HG02885 (cell line): ENCODE measurements around the gene PIGH.
A peak's percentile ranks its signal among the peaks of the same experiment; 100 is the strongest.
"Not testable (repeated sequence)": the region's sequence is repeated elsewhere in the genome, so short reads cannot be mapped to it uniquely, and the experiment has no call there.

ENCODE experiments used
- ATAC-seq: cut with Tn5 transposase; IDR thresholded peaks from one replicate; pipeline ENCODE4 v1.9.1; 2021; ENCODE audit warnings: mild to moderate bottlenecking; ENCODE audit not compliant: unreplicated experiment, poor library complexity

PIGH gene, protein sequence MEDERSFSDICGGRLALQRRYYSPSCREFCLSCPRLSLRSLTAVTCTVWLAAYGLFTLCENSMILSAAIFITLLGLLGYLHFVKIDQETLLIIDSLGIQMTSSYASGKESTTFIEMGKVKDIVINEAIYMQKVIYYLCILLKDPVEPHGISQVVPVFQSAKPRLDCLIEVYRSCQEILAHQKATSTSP

DNA sequence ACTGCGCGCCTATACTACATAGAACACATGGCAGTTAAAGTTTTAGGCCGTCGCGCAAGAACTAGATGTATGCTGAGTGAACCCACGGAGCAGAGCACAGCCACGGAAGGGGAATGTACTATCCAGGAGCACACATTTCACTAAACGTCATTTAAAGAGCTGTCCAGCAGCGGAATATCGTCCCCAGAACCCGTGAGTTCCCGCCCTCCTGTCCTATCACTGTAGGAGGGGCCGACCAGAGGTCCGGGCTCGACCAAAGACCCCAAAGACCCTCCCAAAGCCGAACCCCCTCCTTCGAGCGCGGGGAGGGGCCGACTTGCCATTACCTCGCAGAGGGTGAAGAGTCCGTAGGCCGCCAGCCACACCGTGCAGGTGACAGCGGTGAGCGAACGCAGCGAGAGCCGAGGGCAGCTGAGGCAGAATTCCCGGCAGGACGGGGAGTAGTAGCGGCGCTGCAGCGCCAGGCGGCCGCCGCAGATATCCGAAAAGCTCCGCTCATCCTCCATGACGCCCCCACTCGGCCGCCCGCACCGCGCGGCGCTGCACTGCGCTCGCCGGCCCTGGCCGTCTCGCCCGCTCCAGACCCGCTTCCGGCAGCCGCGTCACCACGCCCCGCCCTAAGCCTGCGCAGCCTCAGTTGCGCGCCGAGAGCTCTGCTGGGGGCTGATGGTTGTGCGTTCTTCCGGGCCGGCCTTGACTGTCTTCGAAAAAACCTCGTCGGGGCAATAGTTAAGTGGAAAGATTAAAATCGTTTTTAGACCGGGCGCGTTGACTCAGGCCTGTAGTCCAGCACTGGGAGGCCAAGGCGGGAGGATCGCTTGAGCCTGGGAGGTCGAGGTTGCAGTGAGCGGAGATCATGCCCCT is at the start of gene PIGH:
TSS of gene PIGH (minus strand) at position 571 of the 864 bp plus-strand sequence. CDS start at position 506, 65 bp downstream.
- peak; percentile 92 for ATAC-seq

DNA sequence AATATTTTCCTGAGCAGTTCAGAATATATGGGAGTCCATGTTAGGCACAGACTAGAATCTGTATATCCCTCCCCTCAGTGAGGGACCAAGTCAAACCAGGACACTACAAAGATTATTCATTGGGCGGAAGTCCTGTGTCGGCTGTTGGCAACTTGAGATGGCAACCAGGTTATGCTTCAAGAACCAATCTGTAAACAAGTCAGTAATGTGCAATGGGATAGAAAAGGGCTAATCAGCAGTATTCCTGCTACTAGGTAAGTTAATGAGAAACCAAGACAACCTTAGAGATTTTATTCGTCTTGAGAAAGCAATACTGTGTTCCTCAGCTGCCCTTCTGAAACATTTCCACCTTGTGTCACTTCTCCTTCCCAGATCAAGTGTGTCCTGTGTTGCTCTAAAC is 46.1 kb upstream of the PIGH start:
- no peak for ATAC-seq

DNA sequence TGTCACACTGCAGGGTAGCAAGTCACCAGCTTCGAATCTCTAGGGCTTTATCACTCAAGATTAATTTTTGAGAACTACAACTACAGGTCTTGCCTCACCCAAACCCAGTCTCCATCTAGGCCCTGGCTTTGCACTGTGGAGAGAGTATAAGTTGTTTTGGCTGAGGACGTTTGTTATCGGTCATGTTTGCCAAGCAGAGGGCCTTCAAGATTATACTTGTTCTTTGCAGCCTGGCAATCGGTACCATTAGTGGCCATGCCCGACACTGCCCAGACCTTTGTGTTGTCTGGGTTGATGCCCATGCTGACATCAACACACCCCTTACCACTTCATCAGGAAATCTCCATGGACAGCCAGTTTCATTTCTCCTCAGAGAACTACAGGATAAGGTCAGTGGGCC is 45.3 kb upstream of the PIGH start:
- ATAC-seq, result no peak

DNA sequence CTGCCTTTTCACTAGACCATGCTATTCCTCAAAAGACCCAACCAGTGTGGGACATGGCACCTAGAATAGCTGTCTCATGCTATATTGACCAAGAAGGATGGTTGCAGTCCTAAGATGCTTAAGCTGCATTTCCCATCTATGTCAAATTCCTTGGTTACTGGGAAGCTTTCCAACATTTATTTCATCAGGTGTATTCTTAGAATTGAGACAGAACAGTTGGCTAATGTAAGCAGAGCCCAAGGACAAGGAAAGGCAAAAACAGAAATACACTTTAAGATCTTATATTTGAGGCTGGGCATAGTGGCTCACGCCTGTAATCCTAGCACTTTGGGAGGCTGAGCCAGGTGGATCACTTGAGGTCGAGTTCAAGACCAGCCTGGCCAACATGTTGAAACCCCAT is 44.4 kb upstream of the PIGH start:
- no peak for ATAC-seq

DNA sequence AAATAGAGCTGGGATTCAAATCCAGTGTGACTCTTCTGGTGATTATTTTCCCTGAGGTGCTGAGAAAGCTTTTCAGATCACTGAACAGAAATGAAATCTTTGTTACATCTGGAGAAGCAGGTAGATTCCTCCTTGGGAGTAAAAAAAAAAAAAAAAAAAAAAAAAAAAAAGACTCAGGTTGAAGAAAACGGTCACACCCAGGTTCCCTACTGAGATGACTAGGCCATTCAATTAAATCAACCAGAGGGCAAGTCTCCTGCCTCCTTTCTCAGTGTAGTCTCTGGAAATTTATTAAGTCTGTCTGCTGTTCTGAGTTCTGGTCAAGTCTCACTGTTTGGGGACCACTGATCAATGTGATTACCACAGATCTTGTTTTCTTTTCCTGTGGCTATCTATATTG is 43.6 kb upstream of the PIGH start:
- ATAC-seq, result no peak

DNA sequence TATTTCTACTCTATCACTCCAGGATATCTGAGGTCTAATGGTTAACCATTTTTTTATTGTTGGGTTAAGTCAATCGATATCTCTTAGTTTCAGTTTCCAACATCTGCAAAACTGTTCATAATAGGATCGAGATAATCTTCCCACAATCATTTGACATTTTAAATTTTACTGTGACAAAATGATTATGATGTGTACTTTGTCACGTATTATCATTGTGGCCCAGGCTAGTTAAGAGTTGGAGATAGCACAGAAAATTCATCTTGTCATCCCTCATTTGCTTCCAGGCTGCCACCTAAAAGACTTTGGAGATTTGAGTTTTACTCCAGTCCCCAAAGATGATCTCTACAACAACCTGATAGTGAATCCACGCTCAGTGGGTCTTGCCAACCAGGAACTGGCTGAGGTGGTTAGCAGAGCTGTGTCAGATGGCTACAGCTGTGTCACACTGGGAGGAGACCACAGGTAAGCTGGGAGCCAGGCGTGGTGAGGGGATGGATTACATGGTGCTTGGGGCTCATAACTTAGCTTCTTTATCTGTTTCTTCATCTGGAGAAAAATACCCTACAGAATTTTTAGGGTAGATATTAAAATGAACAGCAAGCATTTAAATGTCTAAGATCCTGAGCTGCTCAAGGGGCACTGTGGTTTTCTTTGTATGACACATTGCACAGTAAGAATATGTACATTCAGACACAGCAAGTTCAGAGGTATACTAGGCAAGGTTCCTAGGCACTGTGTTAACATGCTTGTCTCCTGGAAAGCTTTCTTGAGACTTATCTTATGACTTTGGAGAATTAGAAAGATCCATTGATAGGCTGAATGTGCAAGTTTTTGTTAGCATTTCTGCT is 42.1 kb upstream of the PIGH start:
- ATAC-seq, result no peak

DNA sequence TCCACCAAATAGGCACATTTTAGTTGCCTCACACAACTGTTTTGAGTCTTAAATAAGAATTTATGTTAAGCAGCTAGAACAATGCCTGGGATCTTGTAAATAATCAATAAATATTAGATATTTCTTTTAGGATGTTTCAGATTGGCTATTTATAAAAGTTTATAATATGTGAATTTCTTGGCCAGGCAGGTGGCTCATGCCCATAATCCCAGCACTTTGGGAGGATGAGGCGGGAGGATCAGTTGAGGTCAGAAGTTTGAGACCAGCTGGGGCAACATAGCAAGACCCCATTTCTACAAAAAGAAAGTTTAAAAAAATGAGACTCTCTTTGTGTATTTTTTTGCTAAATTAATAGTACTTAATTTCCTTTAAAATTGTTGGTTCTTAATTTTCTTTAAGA is 41.4 kb upstream of the PIGH start:
- ATAC-seq, result no peak

DNA sequence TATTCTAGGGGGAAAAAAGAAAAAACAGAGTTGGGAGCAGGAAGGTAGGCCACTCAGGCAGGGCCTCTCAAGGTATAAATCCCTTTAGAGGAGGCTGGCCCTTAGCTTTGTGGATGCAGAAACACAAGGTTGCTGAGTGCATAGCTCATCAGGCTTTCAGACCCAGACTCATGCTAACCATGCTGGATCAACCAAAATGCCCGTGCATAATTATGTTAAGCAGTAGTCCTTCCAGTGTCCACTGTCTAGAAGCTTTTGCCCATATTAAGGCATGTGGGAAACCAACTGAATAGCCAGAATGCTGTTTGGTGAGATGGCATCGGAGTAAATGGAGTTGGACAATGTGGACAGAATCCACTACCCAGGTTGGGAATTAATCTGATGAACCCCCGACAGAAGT is 38.6 kb upstream of the PIGH start:
- ATAC-seq, result no peak

DNA sequence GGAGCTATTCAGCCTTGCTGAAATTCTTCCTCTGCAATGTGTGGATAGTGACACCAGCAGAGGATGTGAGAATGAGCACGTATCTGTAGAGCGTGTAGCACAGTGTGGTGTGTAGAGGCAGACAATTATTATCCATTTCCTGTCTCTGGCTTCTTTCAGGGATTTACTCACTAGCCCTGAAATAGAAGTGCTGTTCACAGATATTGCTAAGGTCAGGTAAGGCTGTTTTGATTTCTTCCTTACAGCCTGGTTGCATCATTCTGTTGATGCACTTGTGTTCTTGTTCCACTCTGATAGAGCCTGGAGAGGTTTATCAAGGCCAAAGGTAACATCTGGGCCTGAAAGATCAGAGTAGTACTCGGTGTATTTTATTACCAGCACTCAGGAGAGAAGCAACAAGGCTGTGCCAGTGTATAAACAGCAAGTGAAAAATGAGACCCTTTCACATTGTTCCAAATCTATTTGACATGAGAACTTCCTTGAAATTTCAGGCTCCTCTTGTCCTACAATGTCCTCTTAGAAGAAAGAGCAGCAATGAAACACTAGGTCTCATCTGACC is 36.4 kb upstream of the PIGH start:
- no peak for ATAC-seq

DNA sequence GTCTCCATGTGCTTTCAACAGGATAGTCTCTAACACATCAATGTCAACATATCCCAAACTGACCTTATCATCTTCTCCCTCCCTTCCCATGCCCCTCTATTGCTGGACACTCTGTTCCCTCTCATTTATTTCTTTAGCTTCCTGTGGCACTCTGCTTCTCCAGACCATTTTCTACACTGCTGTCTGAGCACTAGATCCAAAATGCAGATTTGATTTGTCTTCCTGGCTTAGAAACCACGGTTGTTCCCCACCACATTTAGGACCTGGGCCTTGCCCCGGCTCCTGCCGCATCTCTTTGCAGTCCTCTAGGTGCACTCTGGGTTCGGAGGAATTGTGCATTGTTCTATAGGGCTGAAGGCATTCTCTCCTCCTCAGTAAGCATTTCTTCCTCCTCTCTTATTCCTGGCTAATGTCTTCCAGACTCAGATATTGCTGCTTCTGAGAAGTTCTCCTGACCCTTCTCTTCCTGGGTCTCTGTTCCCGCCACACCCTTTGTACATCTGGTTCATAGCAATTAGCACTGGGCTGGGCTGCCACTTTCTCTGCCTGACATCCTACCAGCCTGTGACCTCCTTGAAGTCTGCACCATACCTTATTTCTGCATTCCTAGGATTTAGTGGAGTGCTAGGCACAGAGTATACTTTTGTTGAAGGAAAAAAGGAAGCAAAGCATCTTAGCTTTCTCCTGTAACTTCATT is 33.5 kb upstream of the PIGH start:
- ATAC-seq, result no peak

DNA sequence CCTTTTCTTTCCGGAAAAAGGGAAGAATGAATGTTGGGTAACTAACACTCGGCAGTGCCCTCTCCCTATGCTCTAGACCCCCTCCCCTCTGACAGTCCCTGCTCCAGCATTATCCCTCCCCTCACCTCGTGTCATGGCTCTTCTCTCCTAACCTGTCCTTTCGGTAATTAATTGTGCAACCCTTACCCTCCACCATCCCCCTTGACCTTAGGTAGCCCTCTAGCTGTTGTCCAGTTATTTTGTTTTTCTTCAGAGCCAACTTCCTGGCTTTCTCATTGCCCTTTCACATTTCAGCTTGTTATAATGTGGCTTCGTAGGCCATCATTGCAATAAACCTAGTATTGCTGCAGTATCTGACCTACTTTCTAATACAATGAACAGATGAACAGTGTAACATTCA is 30.9 kb upstream of the PIGH start:
- no peak for ATAC-seq

DNA sequence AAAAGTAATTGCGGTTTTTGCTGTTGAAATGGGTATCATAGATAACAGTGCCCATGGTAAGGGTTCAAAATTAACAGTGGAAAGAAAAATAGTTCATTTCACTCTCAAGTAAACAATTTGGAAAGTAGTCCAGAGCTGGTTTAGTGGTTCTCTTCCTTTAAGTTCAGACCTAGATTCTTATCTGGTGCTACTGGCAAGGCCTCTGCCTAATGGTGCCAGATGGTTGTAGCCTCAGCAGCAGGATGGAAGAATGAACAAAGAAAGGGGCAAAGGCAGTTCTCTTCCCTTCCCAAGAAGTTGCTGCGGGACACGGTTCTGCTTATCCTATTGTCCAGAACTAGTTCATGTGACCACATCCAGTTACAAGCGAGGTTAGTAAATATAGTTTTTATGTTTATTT is 30.1 kb upstream of the PIGH start:
- no peak for ATAC-seq

DNA sequence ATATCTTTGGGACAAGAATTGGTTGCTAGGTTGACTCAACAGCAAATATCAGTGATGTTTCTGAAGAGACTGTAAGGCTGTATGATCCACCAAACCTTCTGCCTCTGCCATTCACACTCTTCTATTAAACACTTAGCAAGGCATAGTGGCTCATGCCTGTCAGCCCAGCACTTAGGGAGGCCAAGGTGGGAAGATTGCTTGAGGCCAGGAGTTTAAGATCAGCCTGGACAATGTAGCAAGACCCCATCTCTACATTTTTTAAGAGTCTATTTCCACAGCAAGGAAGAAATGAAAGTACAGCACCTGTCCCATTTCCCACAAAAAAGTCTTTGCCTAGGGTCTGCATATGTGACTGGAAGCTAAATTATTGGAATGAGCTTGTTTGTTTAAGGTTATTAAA is 27.5 kb upstream of the PIGH start:
- ATAC-seq, result no peak

DNA sequence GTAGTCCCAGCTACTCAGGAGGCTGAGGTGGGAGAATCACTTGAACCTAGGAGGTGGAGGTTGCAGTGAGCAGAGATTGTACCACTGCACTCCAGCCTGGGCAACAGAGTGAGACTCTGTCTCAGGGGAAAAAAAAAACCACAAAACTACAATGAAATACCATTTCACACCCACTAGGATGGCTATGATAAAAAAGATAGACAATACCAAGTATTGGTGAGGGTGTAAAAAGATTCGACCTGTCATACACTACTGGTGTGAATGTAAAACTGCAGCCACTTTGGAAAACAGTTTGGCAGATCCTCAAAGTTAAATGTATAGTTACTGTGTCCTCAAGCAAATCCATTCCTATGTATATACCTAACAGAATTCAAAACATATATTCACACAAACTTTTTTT is 26.1 kb upstream of the PIGH start:
- not testable (repeated sequence) for ATAC-seq

DNA sequence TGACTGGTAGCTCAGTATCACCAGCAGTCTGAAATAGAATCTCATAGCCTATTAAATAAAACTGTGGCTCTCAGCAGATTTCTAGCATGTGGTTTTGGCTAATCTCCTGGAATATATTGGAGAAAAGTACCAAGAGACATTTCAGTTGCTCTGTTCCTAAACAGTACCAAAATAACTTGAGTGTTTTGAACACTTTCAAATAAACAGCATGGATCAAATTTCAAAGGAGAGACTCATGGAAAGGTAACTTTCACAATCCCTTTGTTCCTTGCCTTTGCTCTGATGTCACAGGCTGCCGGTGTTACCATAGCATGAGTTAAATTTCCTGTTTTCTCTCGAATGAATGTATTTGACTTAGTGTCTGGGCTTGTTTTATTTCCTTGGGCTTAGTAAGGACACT is 23.0 kb upstream of the PIGH start:
- no peak for ATAC-seq

DNA sequence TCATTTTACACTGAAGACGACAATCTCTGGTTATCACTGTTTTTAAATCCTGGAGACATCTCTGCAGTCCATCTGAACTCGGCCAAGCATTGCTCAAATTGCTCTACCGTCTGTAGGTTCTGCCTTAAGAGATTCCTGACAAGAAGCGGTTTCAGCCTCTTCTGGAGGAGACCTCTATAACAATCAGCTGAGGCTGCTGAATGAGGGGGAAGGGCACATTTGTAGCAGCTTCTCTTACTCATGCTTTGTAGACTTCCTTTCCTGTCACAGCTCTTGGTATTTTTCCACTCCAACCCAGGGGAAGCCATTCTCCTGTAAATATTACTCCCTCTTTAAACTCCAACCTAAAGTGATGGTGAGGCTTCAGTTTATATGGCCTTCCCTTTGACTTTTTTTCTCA is 22.6 kb upstream of the PIGH start:
- ATAC-seq, result no peak

DNA sequence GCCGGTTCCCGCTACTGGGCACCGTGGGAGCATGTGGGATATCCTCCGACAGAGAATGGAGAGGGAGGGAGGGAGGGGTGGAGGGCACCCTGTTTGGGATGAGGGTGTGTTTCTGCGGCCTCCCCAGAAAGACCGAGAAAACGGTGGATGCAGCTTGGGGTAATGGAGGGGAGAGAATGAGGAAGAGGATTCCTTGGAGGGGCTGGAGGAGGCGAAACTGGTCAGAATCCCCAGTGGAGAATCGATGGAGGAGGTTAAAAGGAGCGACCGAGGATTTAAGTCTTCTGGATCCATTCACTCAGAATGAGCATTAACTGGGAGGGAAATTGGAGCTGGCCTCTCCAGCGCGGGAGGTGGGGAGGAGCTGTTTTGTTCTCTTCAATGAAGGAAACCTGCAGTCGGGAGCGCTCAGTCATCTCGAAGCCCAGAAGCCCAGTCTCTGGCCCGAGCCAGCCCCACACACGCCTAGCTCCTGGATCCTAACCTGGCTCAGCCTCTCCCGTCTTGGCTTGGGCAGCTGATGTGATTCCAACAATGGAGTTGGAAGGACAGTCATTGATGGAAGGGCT is 20.2 kb upstream of the PIGH start:
- no peak for ATAC-seq

DNA sequence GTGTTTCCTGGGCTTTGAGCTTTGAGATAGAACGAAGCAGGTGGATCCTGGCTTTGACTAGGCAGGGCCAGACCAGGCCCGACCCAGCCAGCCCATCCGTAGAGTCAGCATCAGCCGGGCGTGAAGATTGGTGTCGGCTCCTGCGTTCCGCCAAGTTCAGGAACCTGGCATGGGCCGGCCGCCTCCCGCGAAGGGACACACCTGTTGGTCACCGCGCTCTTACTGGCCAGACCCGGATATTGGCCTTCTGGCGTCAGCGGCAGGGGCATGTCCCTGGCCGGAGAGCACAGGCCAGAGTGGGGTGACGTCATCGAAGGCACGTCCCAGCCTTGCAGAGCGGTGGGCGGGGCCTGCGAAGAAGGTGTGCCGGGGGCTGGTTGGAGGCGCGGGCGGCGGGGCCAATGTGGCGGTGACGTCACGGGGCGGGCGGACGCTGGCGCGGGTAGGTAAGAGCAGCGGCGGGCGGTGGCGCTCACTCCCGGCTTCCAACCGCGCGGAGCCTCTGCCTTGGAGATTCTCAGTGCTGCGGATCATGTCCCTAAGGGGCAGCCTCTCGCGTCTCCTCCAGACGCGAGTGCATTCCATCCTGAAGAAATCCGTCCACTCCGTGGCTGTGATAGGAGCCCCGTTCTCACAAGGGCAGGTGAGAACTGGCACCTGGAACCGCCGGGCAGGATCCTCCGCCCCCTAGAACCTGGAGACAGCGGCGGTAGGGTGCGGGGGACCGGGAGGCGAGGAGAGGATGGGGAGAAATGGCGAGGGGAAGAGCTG is 19.6 kb upstream of the PIGH start, which contains the start of gene ARG2:
TSS of gene ARG2 (plus strand) at position 475 of the 771 bp plus-strand sequence. CDS start at position 533, 58 bp downstream.
- peak; percentile 99 for ATAC-seq

DNA sequence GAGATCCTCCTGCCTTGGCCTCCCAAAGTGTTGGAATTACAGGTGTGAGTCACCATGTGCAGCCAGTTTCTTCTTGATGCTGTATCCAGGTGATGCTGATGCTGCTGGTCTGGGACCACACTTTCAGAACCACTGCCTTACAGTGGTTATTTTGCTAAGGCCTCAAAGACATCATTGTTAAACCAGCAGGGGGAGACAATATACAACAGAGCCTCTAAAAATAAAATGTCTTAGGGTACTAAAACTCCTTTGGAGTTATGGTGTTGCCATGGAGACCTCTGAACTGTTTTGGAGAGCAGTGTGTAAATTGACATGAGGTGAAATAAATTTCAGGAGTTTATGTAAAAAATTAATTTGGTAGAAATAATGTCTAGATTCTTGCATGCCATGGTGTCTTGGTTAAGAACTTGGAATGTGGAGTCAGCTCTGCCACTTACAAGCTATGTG is 18.6 kb upstream of the PIGH start:
- ATAC-seq, result no peak
